SU-DHL-6 (cell line): ENCODE measurements around the gene HTR3C.
"Not testable (repeated sequence)": the region's sequence is repeated elsewhere in the genome, so short reads cannot be mapped to it uniquely, and the experiment has no call there.

Experiments used
- H2AFZ ChIP-seq: fragments of 200-600 bp; sonication (generic); 2 replicates; pipeline ENCODE4 v1.6.1; 2014; ENCODE audit warnings: low read depth, mild to moderate bottlenecking, moderate library complexity, mixed read lengths, antibody characterized with exemption, low read length; ENCODE audit not compliant: severe bottlenecking
- H3F3A ChIP-seq: fragments of 200-600 bp; shearing (Covaris generic); 2 replicates; pipeline ENCODE4 v1.6.0; 2016; ENCODE audit warnings: antibody characterized with exemption, mild to moderate bottlenecking; ENCODE audit not compliant: insufficient read depth
- H3K27ac ChIP-seq: fragments of 200-600 bp; sonication (generic); 2 replicates; pipeline ENCODE4 v1.5.1; 2016; ENCODE audit warnings: low read depth, mild to moderate bottlenecking, low read length, moderate library complexity, mixed read lengths
- H3K27me3 ChIP-seq: fragments of 200-600 bp; sonication (generic), shearing (Covaris generic); 2 replicates; pipeline ENCODE4 v1.6.0; 2014; ENCODE audit warnings: mild to moderate bottlenecking, low read length
- H3K36me3 ChIP-seq: fragments of 200-600 bp; sonication (generic); 2 replicates; pipeline ENCODE4 v1.6.1; 2014; ENCODE audit warnings: mild to moderate bottlenecking, low read length, mixed read lengths
- H3K4me2 ChIP-seq: fragments of 300-600, 200-600 bp; shearing (Covaris generic), sonication (generic); 2 replicates; pipeline ENCODE4 v1.6.0; 2014; ENCODE audit warnings: low read length, low read depth, mild to moderate bottlenecking; ENCODE audit not compliant: poor library complexity, severe bottlenecking
- H3K4me3 ChIP-seq: fragments of 200-600 bp; sonication (generic); 2 replicates; pipeline ENCODE4 v1.5.1; 2014; ENCODE audit warnings: antibody characterized with exemption, low read length, mild to moderate bottlenecking, mixed read lengths; ENCODE audit not compliant: insufficient read depth, poor library complexity, severe bottlenecking
- H3K79me2 ChIP-seq: fragments of 200-600 bp; sonication (generic); 2 replicates; pipeline ENCODE4 v1.6.1; 2014; ENCODE audit warnings: mild to moderate bottlenecking, low read length, moderate library complexity; ENCODE audit not compliant: insufficient read depth
- H3K9ac ChIP-seq: fragments of 200-600 bp; sonication (generic); 2 replicates; pipeline ENCODE4 v1.7.0; 2014; ENCODE audit warnings: mild to moderate bottlenecking, low read length
- H3K9me2 ChIP-seq: fragments of 200-600 bp; sonication (generic); replicated peaks from 2 replicates; pipeline ENCODE4 v1.6.1; 2014; ENCODE audit warnings: low read length; ENCODE audit not compliant: insufficient read depth
- H3K9me3 ChIP-seq: fragments of 200-600 bp; sonication (generic); 2 replicates; pipeline ENCODE4 v1.6.1; 2014; ENCODE audit warnings: low read length, mixed read lengths; ENCODE audit not compliant: insufficient read depth
- H4K20me1 ChIP-seq: fragments of 200-600 bp; sonication (generic); 2 replicates; pipeline ENCODE4 v1.6.1; 2014; ENCODE audit warnings: low read depth, mild to moderate bottlenecking, antibody characterized with exemption, low read length, moderate library complexity, mixed read lengths
- EZH2phosphoT487 ChIP-seq: fragments of 200-600 bp; sonication (generic), shearing (Covaris generic); conservative IDR thresholded peaks from 2 replicates; pipeline ENCODE4 v1.6.1; 2018; ENCODE audit warnings: mild to moderate bottlenecking, antibody characterized with exemption, low read length, moderate library complexity, mixed read lengths
- TF ChIP-seq, protein P1 (sequence below): fragments of 200-600 bp; sonication (generic); IDR thresholded peaks from one replicate; pipeline ENCODE4 v1.5.1; 2017; ENCODE audit warnings: antibody characterized with exemption, mild to moderate bottlenecking, low read length, moderate library complexity; ENCODE audit not compliant: insufficient read depth, poor library complexity, severe bottlenecking

Gene HTR3C

DNA sequence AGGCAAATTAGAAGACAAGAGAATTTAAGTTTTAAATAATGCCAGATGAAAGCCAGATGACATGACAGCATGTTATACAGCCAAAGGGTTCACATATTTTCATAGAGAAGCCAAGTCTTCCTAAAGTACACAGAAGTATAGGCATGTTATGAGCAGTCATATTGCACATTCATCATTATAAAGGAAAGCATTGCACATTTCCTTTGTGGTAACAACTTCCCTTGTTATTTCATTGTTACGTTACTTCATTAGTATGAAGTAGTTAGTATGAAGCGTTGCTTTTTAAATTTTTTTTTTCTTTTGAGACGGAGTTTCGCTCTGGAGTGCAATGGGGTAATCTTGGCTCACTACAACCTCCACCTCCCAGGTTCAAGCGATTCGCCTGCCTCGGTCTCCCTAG is 30.5 kb upstream of the HTR3C start:
- H3F3A ChIP-seq, result no peaks in the 10 kb centered on the region
- no peaks in the 10 kb centered on the region for H3K36me3 ChIP-seq
- no peaks in the 10 kb centered on the region for H3K79me2 ChIP-seq
- TF ChIP-seq EZH2phosphoT487, result no peak
- TF ChIP-seq, protein P1, sequence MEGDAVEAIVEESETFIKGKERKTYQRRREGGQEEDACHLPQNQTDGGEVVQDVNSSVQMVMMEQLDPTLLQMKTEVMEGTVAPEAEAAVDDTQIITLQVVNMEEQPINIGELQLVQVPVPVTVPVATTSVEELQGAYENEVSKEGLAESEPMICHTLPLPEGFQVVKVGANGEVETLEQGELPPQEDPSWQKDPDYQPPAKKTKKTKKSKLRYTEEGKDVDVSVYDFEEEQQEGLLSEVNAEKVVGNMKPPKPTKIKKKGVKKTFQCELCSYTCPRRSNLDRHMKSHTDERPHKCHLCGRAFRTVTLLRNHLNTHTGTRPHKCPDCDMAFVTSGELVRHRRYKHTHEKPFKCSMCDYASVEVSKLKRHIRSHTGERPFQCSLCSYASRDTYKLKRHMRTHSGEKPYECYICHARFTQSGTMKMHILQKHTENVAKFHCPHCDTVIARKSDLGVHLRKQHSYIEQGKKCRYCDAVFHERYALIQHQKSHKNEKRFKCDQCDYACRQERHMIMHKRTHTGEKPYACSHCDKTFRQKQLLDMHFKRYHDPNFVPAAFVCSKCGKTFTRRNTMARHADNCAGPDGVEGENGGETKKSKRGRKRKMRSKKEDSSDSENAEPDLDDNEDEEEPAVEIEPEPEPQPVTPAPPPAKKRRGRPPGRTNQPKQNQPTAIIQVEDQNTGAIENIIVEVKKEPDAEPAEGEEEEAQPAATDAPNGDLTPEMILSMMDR, result no peak
- no peaks in the 10 kb centered on the region for H4K20me1 ChIP-seq
- no peak overlapping the region for H3K4me3 ChIP-seq
- no peak overlapping the region for H3K4me2 ChIP-seq
- no peak overlapping the region for H3K27ac ChIP-seq
- no peak overlapping the region for H3K9ac ChIP-seq
- no peaks in the 10 kb centered on the region for H3K9me3 ChIP-seq
- no peak overlapping the region for H2AFZ ChIP-seq
- H3K9me2 ChIP-seq, result no peaks in the 10 kb centered on the region
- H3K27me3 ChIP-seq, result no peaks in the 10 kb centered on the region

GRCh38 chr3:184025256-184025655 is 27.6 kb upstream of the HTR3C start:
- H2AFZ ChIP-seq, H3K4me2 ChIP-seq, H3K27me3 ChIP-seq, H3K4me3 ChIP-seq, H3K9ac ChIP-seq, H3F3A ChIP-seq, H3K79me2 ChIP-seq, H4K20me1 ChIP-seq, H3K27ac ChIP-seq, H3K9me3 ChIP-seq, H3K36me3 ChIP-seq, H3K9me2 ChIP-seq: not testable (repeated sequence)

DNA sequence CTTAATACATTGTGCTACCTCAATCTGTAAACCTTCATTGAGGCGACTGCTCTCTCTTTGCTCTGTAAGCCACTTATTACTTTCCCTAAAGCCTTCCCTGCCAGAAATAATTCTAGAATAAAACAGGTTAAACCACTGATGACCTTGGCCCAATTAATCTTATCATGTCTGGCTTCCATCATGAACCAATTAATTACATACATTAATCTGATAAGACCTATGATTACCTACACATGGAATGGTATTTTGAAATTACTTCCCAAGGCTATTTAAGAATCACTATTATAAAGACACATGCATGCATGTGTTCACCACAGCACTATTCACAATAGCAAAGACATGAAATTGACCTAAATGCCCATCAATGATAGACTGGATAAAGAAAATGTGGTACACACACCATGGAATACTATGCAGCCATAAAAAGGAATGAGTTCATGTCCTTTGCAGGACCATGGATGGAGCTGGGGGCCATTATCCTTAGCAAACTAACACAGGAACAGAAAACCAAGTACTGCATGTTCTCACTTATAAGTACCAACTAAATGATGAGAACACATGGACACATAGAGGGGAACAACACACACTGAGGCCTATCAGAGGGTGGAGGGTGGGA is 24.5 kb upstream of the HTR3C start:
- not testable (repeated sequence) for H2AFZ ChIP-seq, H3K4me2 ChIP-seq, H3F3A ChIP-seq, H3K9me2 ChIP-seq, H3K79me2 ChIP-seq, H4K20me1 ChIP-seq, H3K36me3 ChIP-seq, H3K27me3 ChIP-seq, H3K9ac ChIP-seq, H3K9me3 ChIP-seq, H3K27ac ChIP-seq, H3K4me3 ChIP-seq

DNA sequence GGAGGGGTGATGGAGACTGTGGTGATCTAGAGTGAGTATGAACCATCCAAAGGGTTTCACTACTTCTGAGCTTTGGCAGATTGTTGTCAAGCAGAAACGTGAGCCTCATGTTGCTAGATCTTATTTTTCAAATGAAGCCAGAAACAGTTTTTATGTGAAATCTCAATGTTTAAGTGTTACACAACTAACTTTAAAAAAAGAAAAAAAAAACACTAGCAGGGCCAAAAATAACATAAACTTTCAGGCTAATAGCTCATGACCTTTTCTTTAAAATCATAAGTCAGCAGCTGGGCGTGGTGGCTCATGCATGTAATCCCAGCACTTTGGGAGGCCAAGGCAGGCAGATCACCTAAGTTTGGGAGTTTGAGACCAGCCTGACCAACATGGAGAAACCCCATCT is 23.4 kb upstream of the HTR3C start:
- no peak overlapping the region for H3K4me3 ChIP-seq
- H3K9ac ChIP-seq, result no peak overlapping the region
- H3K9me3 ChIP-seq, result no peaks in the 10 kb centered on the region
- no peak overlapping the region for H3K27ac ChIP-seq
- H3F3A ChIP-seq, result no peaks in the 10 kb centered on the region
- no peak overlapping the region for H3K4me2 ChIP-seq
- H3K79me2 ChIP-seq, result no peaks in the 10 kb centered on the region
- no peak for TF ChIP-seq EZH2phosphoT487
- TF ChIP-seq, protein P1, result no peak
- no peaks in the 10 kb centered on the region for H3K9me2 ChIP-seq
- no peak overlapping the region for H2AFZ ChIP-seq
- no peaks in the 10 kb centered on the region for H3K36me3 ChIP-seq
- H4K20me1 ChIP-seq, result no peaks in the 10 kb centered on the region
- H3K27me3 ChIP-seq, result no peaks in the 10 kb centered on the region
